Naive thymus-derived CD4-positive, alpha-beta T cell (primary cell): ENCODE results near the gene GP2. TPM values are rescaled to one million over a fixed set of nuclear protein-coding genes. Genes with fewer than 3 reads are reported as not detected.
"Not testable (repeated sequence)": the region's sequence is repeated elsewhere in the genome, so short reads cannot be mapped to it uniquely, and the experiment has no call there.

Experiments
- ATAC-seq: fragments of 150-1000 bp; cut with Tn5 transposase; 2 replicates; pipeline ENCODE4 v1.10.0; 2021; ENCODE audit warnings: mild to moderate bottlenecking, moderate library complexity
- CTCF ChIA-PET: fragments of 350-600 bp; sonication (Branson Sonifier 250); formaldehyde crosslinking; loops from one replicate; lab custom pipeline; 2021; ENCODE audit warnings: antibody characterized with exemption; lab: Charles Lee
- POLR2A ChIA-PET: fragments of 350-600 bp; sonication (Branson Sonifier 250); formaldehyde crosslinking; loops from one replicate; lab custom pipeline; 2021; ENCODE audit warnings: antibody characterized with exemption, inconsistent platforms; lab: Charles Lee
- DNase-seq, 9 donors: peaks; one replicate each; pipeline versions ENCODE4 v3.0.0 to v3.0.0-alpha.2; 2020 to 2022; ENCODE audit warnings: mixed read lengths in 1 of 9
- H3K27ac ChIP-seq: one replicate; pipeline ENCODE4 v1.7.0; 2013; ENCODE audit warnings: mild to moderate bottlenecking, low read depth, low read length, moderate library complexity
- H3K27me3 ChIP-seq, 2 donors: one replicate each; pipeline ENCODE4 v1.7.0; 2013; ENCODE audit warnings: low read length in 2 of 2, mild to moderate bottlenecking in 2 of 2, moderate library complexity in 2 of 2; ENCODE audit not compliant: control insufficient read depth in 2 of 2, insufficient read depth in 2 of 2
- H3K36me3 ChIP-seq, 3 experiments: 1 replicate in 2 of 3; 2 replicates in 1 of 3; pipeline ENCODE4 v1.7.0; 2013; ENCODE audit warnings: low read length in 3 of 3, mild to moderate bottlenecking in 3 of 3, moderate library complexity in 1 of 3; ENCODE audit not compliant: insufficient read depth in 3 of 3, control insufficient read depth in 2 of 3
- H3K4me1 ChIP-seq, 2 donors: one replicate each; pipeline ENCODE4 v1.7.0; 2013; ENCODE audit warnings: low read length in 2 of 2, mild to moderate bottlenecking in 2 of 2, moderate library complexity in 1 of 2; ENCODE audit not compliant: control insufficient read depth in 2 of 2, insufficient read depth in 2 of 2
- H3K4me3 ChIP-seq: 2 replicates; pipeline ENCODE4 v1.7.0; 2013; ENCODE audit warnings: mild to moderate bottlenecking, low read length
- H3K9me3 ChIP-seq, 3 experiments: 1 replicate in 2 of 3; 2 replicates in 1 of 3; pipeline ENCODE4 v1.7.0; 2013; ENCODE audit warnings: low read length in 3 of 3; ENCODE audit not compliant: control insufficient read depth in 2 of 3
- H3K27ac Mint-ChIP-seq, 9 donors: one replicate each; pipeline ENCODE4 v1.8.0; 2020 to 2022; ENCODE audit warnings: mixed read lengths in 9 of 9, mild to moderate bottlenecking in 8 of 9, moderate library complexity in 5 of 9, inconsistent platforms in 2 of 9
- H3K27me3 Mint-ChIP-seq, 5 donors: one replicate each; pipeline ENCODE4 v1.8.0; 2021 to 2022; ENCODE audit warnings: mixed read lengths in 5 of 5, mild to moderate bottlenecking in 1 of 5
- H3K36me3 Mint-ChIP-seq, 5 donors: one replicate each; pipeline ENCODE4 v1.8.0; 2020 to 2022; ENCODE audit warnings: mixed read lengths in 5 of 5, mild to moderate bottlenecking in 3 of 5, inconsistent platforms in 1 of 5
- H3K4me1 Mint-ChIP-seq, 7 donors: one replicate each; pipeline ENCODE4 v1.8.0; 2020 to 2022; ENCODE audit warnings: mixed read lengths in 7 of 7, mild to moderate bottlenecking in 3 of 7, inconsistent platforms in 1 of 7
- H3K4me3 Mint-ChIP-seq, 10 donors: one replicate each; pipeline ENCODE4 v1.8.0; 2020 to 2022; ENCODE audit warnings: mild to moderate bottlenecking in 10 of 10, mixed read lengths in 10 of 10, moderate library complexity in 6 of 10, inconsistent platforms in 2 of 10
- H3K9me3 Mint-ChIP-seq, 11 donors: one replicate each; pipeline ENCODE4 v1.8.0; 2020 to 2022; ENCODE audit warnings: mixed read lengths in 11 of 11, mild to moderate bottlenecking in 4 of 11, inconsistent platforms in 1 of 11, moderate library complexity in 1 of 11
- intact Hi-C, 2 donors: fragments of 100-400 bp; cut with micrococcal nuclease; formaldehyde crosslinking; loops; one replicate each; pipeline ENCODE4 v1.15.1; 2023
- polyA plus RNA-seq, 2 donors: library from polyadenylated mRNA; unstranded; fragments of 300-500 nt; fragmentation: Illumina TruSeq; gene quantifications; one replicate each; pipeline ENCODE4 v1.2.3, GENCODE V29; 2021
- total RNA-seq, 6 experiments: library from RNA in 5 of 6; stranded (reverse) in 5 of 6; gene quantifications; 1 replicate in 5 of 6; 2 replicates in 1 of 6; pipeline ENCODE4 v1.2.3 and lab custom pipeline; 2021 to 2026

The GP2 gene
- total and polyA plus RNA-seq, 7 experiments from 2014 or later = not detected

- Mint-ChIP-seq H3K27me3 (peaks cover 0 to 20% (median 6%) of the 10 kb centered on the region in 5 donors), H3K4me1 (peaks cover 0 to 1% (median 0%) of the 10 kb centered on the region in 7 donors), H3K27ac (no peak overlapping the region), H3K4me3 (no peak overlapping the region), H3K9me3 (peaks cover 0 to 3% (median 0%) of the 10 kb centered on the region in 11 donors), H3K36me3 (no peaks in the 10 kb centered on the region)
- H3K27ac ChIP-seq = no peak overlapping the region
- H3K27me3 ChIP-seq = no peaks in the 10 kb centered on the region
- H3K4me3 ChIP-seq = no peak overlapping the region
- intact Hi-C loops = no loop called here
- no peaks in the 10 kb centered on the region for H3K36me3 ChIP-seq
- H3K4me1 ChIP-seq = no peaks in the 10 kb centered on the region
- POLR2A ChIA-PET = no interaction called here
- ATAC-seq (no peak), DNase-seq (no peak)
- H3K9me3 ChIP-seq = no peaks in the 10 kb centered on the region
- CTCF ChIA-PET = no interaction called here
Measured at GRCh38 chr16:20315764-20316163, 11.5 kb downstream of the GP2 start.

GRCh38 chr16:20314575-20314974 lies 12.7 kb downstream of the GP2 start:
- POLR2A ChIA-PET = no interaction called here

GRCh38 chr16:20313741-20314140 lies 13.6 kb downstream of the GP2 start:
- no peaks in the 10 kb centered on the region for H3K9me3 ChIP-seq
- no peak for DNase-seq
- H3K9me3 Mint-ChIP-seq = peaks cover 0 to 3% (median 0%) of the 10 kb centered on the region in 11 donors
- no peak for ATAC-seq
- peaks cover 0 to 1% (median 0%) of the 10 kb centered on the region in 7 donors for H3K4me1 Mint-ChIP-seq
- no peak overlapping the region for H3K4me3 Mint-ChIP-seq
- no peaks in the 10 kb centered on the region for H3K36me3 Mint-ChIP-seq
- no peak overlapping the region for H3K4me3 ChIP-seq
- H3K27ac ChIP-seq = no peak overlapping the region
- H3K27ac Mint-ChIP-seq = no peak overlapping the region
- intact Hi-C loops = no loop called here
- H3K27me3 Mint-ChIP-seq = peaks cover 0 to 14% (median 6%) of the 10 kb centered on the region in 5 donors
- ChIA-PET POLR2A (no interaction called here), CTCF (no interaction called here)
- no peaks in the 10 kb centered on the region for H3K36me3 ChIP-seq
- H3K4me1 ChIP-seq = no peaks in the 10 kb centered on the region
- H3K27me3 ChIP-seq = no peaks in the 10 kb centered on the region

More at GRCh38 chr16:20314575-20314974, 12.7 kb downstream of the GP2 start:
- CTCF ChIA-PET = no interaction called here
- no peak for DNase-seq
- Histone ChIP-seq H3K4me1 (no peaks in the 10 kb centered on the region), H3K9me3 (no peaks in the 10 kb centered on the region), H3K36me3 (no peaks in the 10 kb centered on the region), H3K27ac (no peak overlapping the region), H3K27me3 (no peaks in the 10 kb centered on the region), H3K4me3 (no peak overlapping the region)
- H3K4me3 Mint-ChIP-seq = no peak overlapping the region
- no peak for ATAC-seq
- intact Hi-C loops = no loop called here
- H3K4me1 Mint-ChIP-seq = peaks cover 0 to 1% (median 0%) of the 10 kb centered on the region in 7 donors
- no peaks in the 10 kb centered on the region for H3K36me3 Mint-ChIP-seq
- H3K27ac Mint-ChIP-seq = no peak overlapping the region
- H3K9me3 Mint-ChIP-seq = peaks cover 0 to 3% (median 0%) of the 10 kb centered on the region in 11 donors
- H3K27me3 Mint-ChIP-seq = peaks cover 0 to 18% (median 6%) of the 10 kb centered on the region in 5 donors

DNA sequence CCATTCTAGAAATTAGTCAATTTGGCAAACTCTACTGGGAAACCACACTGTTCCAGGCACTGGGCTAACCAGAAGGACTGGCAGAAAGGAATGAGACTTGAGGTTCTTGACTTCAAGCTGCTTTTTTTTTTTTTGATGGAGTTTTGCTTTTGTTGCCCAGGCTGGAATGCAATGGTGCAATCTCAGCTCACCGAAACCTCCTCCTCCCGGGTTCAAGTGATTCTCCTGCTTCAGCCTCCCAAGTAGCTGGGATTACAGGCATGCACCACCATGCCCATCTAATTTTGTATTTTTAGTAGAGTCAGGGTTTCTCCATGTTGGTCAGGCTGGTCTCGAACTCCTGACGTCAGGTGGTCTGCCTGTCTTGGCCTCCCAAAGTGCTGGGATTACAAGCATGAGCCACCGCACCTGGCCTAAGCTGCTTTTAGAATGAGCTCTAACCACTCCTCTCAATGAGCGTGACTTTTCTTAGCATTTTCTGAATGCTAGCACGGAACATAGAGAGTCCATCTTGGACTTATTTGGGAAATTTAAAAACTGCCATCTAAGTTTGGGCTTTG lies 14.7 kb downstream of the GP2 start:
- H3K36me3 Mint-ChIP-seq, H3K27ac Mint-ChIP-seq, H3K4me1 Mint-ChIP-seq, H3K27ac ChIP-seq, H3K4me3 ChIP-seq, ATAC-seq, H3K9me3 Mint-ChIP-seq, H3K4me3 Mint-ChIP-seq, POLR2A ChIA-PET, H3K4me1 ChIP-seq, intact Hi-C loops, H3K27me3 ChIP-seq, H3K9me3 ChIP-seq, DNase-seq, H3K36me3 ChIP-seq, CTCF ChIA-PET: not testable (repeated sequence)
- peaks cover 0 to 14% (median 9%) of the 10 kb centered on the region in 5 donors for H3K27me3 Mint-ChIP-seq

- no peaks in the 10 kb centered on the region for H3K4me1 ChIP-seq
- ATAC-seq (no peak), DNase-seq (no peak)
- Mint-ChIP-seq H3K4me3 (no peak overlapping the region), H3K27me3 (peaks cover 0 to 11% (median 5%) of the 10 kb centered on the region in 5 donors), H3K27ac (no peak overlapping the region), H3K9me3 (peaks cover 0 to 4% (median 0%) of the 10 kb centered on the region in 11 donors), H3K36me3 (no peaks in the 10 kb centered on the region), H3K4me1 (peaks cover 0 to under 1% (median 0%) of the 10 kb centered on the region in 7 donors)
- H3K36me3 ChIP-seq = no peaks in the 10 kb centered on the region
- intact Hi-C loops = no loop called here
- H3K4me3 ChIP-seq = no peak overlapping the region
- no peaks in the 10 kb centered on the region for H3K9me3 ChIP-seq
- ChIA-PET POLR2A (no interaction called here), CTCF (no interaction called here)
- H3K27me3 ChIP-seq = no peaks in the 10 kb centered on the region
- H3K27ac ChIP-seq = no peak overlapping the region
Measured at GRCh38 chr16:20311548-20311947, 15.8 kb downstream of the GP2 start.

- ATAC-seq = no peak
- no peaks in the 10 kb centered on the region for H3K36me3 ChIP-seq
- ChIA-PET POLR2A (no interaction called here), CTCF (no interaction called here)
- Mint-ChIP-seq H3K27me3 (peaks cover 0 to 15% (median 8%) of the 10 kb centered on the region in 5 donors), H3K4me3 (no peak overlapping the region), H3K4me1 (no peaks in the 10 kb centered on the region), H3K36me3 (no peaks in the 10 kb centered on the region), H3K9me3 (peaks cover 0 to 4% (median 0%) of the 10 kb centered on the region in 11 donors), H3K27ac (no peak overlapping the region)
- no peak for DNase-seq
- intact Hi-C loops = no loop called here
- no peaks in the 10 kb centered on the region for H3K27me3 ChIP-seq
- H3K27ac ChIP-seq = no peak overlapping the region
- no peaks in the 10 kb centered on the region for H3K9me3 ChIP-seq
- H3K4me1 ChIP-seq = no peaks in the 10 kb centered on the region
- no peak overlapping the region for H3K4me3 ChIP-seq
Measured at GRCh38 chr16:20310421-20311395, 16.6 kb downstream of the GP2 start.
